MM.1S (cell line): ENCODE results near the gene KCNQ1.

Source experiments
- CTCF ChIP-seq: fragments of 300-600 bp; sonication (generic); IDR thresholded peaks from 2 replicates; pipeline ENCODE4 v1.5.1; 2016; ENCODE audit warnings: antibody characterized with exemption, low read length, mixed read lengths
- EZH2 ChIP-seq: fragments of 300-600 bp; sonication (generic); optimal IDR thresholded peaks from 2 replicates; pipeline ENCODE3; 2017; ENCODE audit warnings: low read depth, mild to moderate bottlenecking, antibody characterized with exemption, low read length, mixed read lengths
- EZH2phosphoT487 ChIP-seq: fragments of 300-600 bp; sonication (generic); IDR thresholded peaks from 2 replicates; pipeline ENCODE4 v1.6.1; 2018; ENCODE audit warnings: antibody characterized with exemption, low read length

DNA sequence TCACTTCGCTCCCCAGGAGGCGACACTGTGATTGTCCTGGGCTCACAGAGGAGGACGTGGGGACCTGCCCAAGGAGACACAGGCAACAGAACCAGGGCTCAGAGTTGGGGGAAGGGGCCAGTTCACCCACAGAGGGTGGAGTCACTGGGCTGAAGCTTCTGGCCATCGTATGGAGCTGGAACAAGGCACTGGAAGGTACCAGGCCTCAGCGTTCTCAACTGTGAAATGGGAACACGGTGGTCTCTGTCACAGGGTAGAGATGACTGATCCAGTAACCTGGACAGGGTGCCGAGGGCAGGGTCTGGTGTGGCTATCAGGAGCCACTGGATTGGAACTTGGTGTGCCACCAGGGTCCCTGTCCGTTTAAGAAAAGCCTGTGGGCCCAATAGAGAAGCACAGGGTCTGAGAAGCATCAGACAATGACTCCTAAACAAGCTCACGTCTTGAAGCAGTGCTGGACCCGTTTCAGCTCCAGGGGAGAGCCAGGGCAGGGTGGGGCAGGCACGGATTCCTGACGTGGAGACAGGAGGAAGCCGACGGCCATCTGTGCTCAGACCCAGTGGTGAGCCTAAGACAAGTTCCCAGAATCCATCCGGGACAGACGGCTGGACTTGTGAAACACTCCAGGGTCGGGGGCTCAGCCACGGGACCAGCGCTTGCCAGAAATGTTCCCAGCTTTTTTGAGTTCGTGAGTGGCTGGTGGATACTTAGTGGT lies 280.0 kb downstream of the KCNQ1 start:
- no peak for TF ChIP-seq CTCF
- no peak for TF ChIP-seq EZH2
- no peak for TF ChIP-seq EZH2phosphoT487
